ENCODE data around the gene RNASET2. TPM values are rescaled to one million over a fixed set of nuclear protein-coding genes. Genes with fewer than 3 reads are reported as not detected.

Gene RNASET2
- total and polyA plus RNA-seq, 12 donors: 19.4 to 218 (median 59.6) TPM

DNA sequence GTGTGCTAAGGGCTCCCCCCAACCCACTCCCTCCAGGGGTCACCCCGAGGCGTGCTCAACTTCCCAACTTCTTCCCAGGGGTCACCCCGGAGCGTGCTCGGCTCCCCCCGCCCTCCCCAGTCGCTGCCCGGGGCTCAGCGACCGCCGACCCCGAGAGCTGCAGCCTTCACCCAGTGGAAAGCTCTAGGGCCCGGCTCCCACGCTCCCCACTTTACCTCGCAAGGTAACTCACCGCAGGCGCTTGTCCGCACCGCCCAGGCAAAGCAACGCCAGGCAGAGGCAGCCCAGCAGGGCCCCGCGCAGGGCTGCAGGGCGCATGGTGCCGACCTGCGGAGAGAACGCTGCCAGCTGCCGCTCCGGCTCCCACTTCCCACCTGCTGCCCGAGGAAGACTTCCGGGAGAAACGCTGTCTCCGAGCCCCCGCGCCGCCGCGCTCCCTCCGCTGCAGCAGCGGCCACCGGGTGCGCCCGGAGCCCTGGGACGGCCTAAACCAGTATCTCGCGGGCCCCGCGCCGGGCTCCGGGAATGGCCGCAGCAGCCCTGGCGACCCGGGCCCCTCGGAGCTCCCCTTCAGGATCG is 396 bp downstream of the RNASET2 start:
- Histone ChIP-seq H3K4me1 (replicated peaks in 1 of 2) (peaks cover 7 to 15% of the 10 kb centered on the region in 2 donors), H3K36me3 (replicated peaks in 1 of 2) (no peaks in the 10 kb centered on the region), H3K9me3 (replicated peaks in 1 of 3) (no peaks in the 10 kb centered on the region), H3K27ac (peak overlapping the region in 4 of 5 donors; percentile 3 to 94 (median 60)), H3K27me3 (no peaks in the 10 kb centered on the region), H3K4me3 (peak overlapping the region; percentile 6 to 85 (median 64))
- DNase-seq: peak in 1 of 7 donors; percentile 40
- TF ChIP-seq, protein P1, sequence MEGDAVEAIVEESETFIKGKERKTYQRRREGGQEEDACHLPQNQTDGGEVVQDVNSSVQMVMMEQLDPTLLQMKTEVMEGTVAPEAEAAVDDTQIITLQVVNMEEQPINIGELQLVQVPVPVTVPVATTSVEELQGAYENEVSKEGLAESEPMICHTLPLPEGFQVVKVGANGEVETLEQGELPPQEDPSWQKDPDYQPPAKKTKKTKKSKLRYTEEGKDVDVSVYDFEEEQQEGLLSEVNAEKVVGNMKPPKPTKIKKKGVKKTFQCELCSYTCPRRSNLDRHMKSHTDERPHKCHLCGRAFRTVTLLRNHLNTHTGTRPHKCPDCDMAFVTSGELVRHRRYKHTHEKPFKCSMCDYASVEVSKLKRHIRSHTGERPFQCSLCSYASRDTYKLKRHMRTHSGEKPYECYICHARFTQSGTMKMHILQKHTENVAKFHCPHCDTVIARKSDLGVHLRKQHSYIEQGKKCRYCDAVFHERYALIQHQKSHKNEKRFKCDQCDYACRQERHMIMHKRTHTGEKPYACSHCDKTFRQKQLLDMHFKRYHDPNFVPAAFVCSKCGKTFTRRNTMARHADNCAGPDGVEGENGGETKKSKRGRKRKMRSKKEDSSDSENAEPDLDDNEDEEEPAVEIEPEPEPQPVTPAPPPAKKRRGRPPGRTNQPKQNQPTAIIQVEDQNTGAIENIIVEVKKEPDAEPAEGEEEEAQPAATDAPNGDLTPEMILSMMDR (IDR thresholded peaks at IDR 0.05): no peak
- no peak for TF ChIP-seq POLR2A (IDR thresholded peaks at IDR 0.05)
- WGBS, 4 donors: 0 to 1% (median 0%) methylated on average over 3 to 54 of the region's 54 CpGs
- intact Hi-C loops (cut with DNase I): no loop called here

DNA sequence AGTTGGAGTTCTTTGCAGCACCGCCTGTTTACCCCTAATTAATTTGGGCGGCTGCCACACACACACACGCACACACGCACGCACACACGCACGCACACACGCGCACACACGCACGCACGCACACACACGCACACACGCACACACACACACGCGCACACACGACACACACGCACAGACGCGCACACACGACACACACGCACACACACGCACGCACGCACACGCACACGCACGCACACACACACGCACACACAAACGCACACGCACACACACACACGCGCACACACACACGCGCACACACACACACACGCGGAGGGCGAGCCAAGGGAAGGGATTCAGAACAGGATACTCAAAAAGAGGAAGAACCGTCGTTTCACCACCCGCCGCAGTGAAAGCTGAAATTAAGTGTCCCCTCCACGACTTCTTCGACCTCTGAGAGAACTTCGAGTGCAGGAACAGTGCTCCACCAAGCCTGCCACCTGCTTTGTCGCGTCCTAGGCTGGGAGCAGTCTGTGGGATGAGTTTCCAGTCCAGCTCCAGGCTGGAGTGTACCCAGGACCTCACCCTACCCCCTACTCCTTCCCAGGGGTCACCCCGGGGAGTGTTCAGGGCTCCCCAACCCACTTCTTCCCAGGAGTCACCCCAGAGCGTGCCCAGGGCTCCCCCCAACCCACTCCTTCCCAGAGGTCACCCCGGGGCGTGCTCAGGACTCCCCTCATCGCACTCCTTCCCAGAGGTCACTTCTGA is 1.1 kb downstream of the RNASET2 start:
- intact Hi-C loops (cut with DNase I): no loop called here
- peak in 5 of 7 donors; percentile 40 to 71 (median 43) for DNase-seq
- H3K27ac ChIP-seq: peak overlapping the region in 4 of 5 donors; percentile 3 to 94 (median 44)
- peak overlapping the region; percentile 6 to 85 (median 64) for H3K4me3 ChIP-seq
- TF ChIP-seq, protein P1 (IDR thresholded peaks at IDR 0.05): no peak
- TF ChIP-seq POLR2A (IDR thresholded peaks at IDR 0.05): no peak
- 40 to 73% (median 64%) methylated on average over 26 to 52 of the region's 52 CpGs for WGBS, 4 donors
- no peaks in the 10 kb centered on the region for H3K36me3 ChIP-seq (replicated peaks in 1 of 2)
- H3K27me3 ChIP-seq: no peaks in the 10 kb centered on the region
- no peaks in the 10 kb centered on the region for H3K9me3 ChIP-seq (replicated peaks in 1 of 3)
- H3K4me1 ChIP-seq (replicated peaks in 1 of 2): peaks cover 7 to 20% of the 10 kb centered on the region in 2 donors

DNA sequence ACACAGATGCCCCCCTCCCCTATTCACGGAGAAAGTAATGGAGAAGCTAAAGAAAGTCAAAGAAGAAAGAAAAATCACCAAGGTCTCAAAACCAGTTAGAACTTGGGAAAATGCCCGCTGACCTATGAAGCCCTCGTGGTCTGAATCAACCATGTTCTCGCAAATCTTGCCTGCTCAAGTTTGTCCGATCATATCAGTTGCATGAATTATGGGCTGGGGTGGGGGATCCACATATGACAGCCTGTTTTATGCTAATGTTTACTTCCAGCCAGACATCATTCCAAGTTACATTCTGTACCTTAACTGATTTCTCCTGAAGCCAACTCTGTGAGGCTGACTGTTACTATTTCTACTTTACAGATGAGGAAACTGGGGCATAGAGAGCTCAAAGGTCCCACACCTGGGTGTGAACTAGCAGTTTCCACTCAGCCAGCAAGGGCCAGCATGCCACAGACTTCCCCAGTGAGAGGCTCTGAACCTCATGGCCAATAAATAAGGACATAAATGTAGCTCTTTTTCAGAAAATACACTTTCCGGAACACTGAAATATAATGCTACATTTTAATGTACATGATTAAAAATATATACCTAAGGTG is 2.1 kb downstream of the RNASET2 start:
- peaks cover 7 to 20% of the 10 kb centered on the region in 2 donors for H3K4me1 ChIP-seq (replicated peaks in 1 of 2)
- intact Hi-C loops (cut with DNase I): no loop called here
- H3K4me3 ChIP-seq: no peak overlapping the region
- no peak for DNase-seq
- H3K27me3 ChIP-seq: no peaks in the 10 kb centered on the region
- no peaks in the 10 kb centered on the region for H3K36me3 ChIP-seq (replicated peaks in 1 of 2)
- TF ChIP-seq, protein P1 (IDR thresholded peaks at IDR 0.05): no peak
- TF ChIP-seq POLR2A (IDR thresholded peaks at IDR 0.05): no peak
- no peak overlapping the region for H3K27ac ChIP-seq
- 84 to 94% (median 88%) methylated on average over 6 of the region's 6 CpGs for WGBS, 4 donors
- H3K9me3 ChIP-seq (replicated peaks in 1 of 3): no peaks in the 10 kb centered on the region

Data from adrenal gland (tissue), 12 donors.